Gastrocnemius medialis (tissue), 4 donors: ENCODE data around the gene PRAME. TPM values are rescaled to one million over a fixed set of nuclear protein-coding genes. Genes with fewer than 3 reads are reported as not detected.
"Not testable (repeated sequence)": the region's sequence is repeated elsewhere in the genome, so short reads cannot be mapped to it uniquely, and the experiment has no call there.

Source experiments
- ATAC-seq, 2 donors: fragments of 150-250 bp; one replicate each; pipeline ENCODE4 v1.9.1; 2016
- DNase-seq, 2 donors: peaks; one replicate each; pipeline ENCODE4 v3.0.0-alpha.2; 2019
- H3K27ac ChIP-seq, 4 donors: fragments of 200-600 bp; sonication (generic); 1 replicate in 1 of 4; 2 replicates in 3 of 4; pipeline ENCODE4 v1.5.1; 2016 to 2018; ENCODE audit warnings: mild to moderate bottlenecking in 2 of 4, moderate library complexity in 1 of 4
- H3K27me3 ChIP-seq, 3 donors: fragments of 200-600 bp; sonication (generic) in 2 of 3; 1 replicate in 1 of 3; 2 replicates in 2 of 3; pipeline versions ENCODE4 v1.5.1 to v1.6.0; 2016 to 2019; ENCODE audit warnings: mild to moderate bottlenecking in 1 of 3, moderate library complexity in 1 of 3
- H3K36me3 ChIP-seq, 2 donors: fragments of 200-600 bp; sonication (generic) in 1 of 2; one replicate each; pipeline ENCODE4 v1.5.1; 2017 to 2018
- H3K4me1 ChIP-seq, 2 donors: fragments of 200-600 bp; sonication (generic) in 1 of 2; one replicate each; pipeline ENCODE4 v1.5.1; 2016 to 2017; ENCODE audit warnings: mild to moderate bottlenecking in 2 of 2
- H3K4me3 ChIP-seq, 4 donors: fragments of 200-600 bp; sonication (generic) in 3 of 4; 1 replicate in 1 of 4; 2 replicates in 3 of 4; pipeline ENCODE4 v1.5.1; 2016 to 2019; ENCODE audit warnings: mild to moderate bottlenecking in 2 of 4
- H3K9me3 ChIP-seq, 3 donors: fragments of 200-600 bp; sonication (generic) in 2 of 3; 1 replicate in 1 of 3; 2 replicates in 2 of 3; pipeline ENCODE4 v1.5.1; 2016 to 2019
- CTCF ChIP-seq, 5 experiments: fragments of 450-650 bp in 3 of 5; fragments of 200-600 bp in 2 of 5; sonication (generic) in 2 of 5; IDR thresholded peaks in 4 of 5; conservative IDR thresholded peaks in 1 of 5; 1 replicate in 4 of 5; 2 replicates in 1 of 5; pipeline ENCODE4 v1.5.1; 2016 to 2019; ENCODE audit warnings: antibody characterized with exemption in 5 of 5, mild to moderate bottlenecking in 3 of 5, moderate library complexity in 3 of 5
- POLR2A ChIP-seq, 2 donors: fragments of 450-650 bp; IDR thresholded peaks; one replicate each; pipeline ENCODE4 v1.6.1; 2017; ENCODE audit warnings: antibody characterized with exemption in 2 of 2, mild to moderate bottlenecking in 2 of 2, moderate library complexity in 2 of 2
- in situ Hi-C, 4 donors: fragments of 200-750 bp; cut with MboI; loops; one replicate each; pipeline versions ENCODE4 v1.15.0 to v1.8.0; 2017; ENCODE audit warnings: low sequenced_read_pairs in 4 of 4
- intact Hi-C: fragments of 100-400 bp; cut with DNase I; formaldehyde crosslinking; loops from one replicate; pipeline ENCODE4 v1.15.1; 2023; ENCODE audit warnings: low total_unique reads
- total RNA-seq, 4 donors: library from RNA; depleted of rRNA; stranded (reverse); fragments of >200 nt; gene quantifications; one replicate each; pipeline versions ENCODE4 v1.1.0 to v1.2.3, GENCODE V29; 2016

Gene PRAME
- total RNA-seq, 4 donors from 2014 or later: not detected

GRCh38 chr22:22515890-22516289 is 43.2 kb downstream of the PRAME start:
- intact Hi-C loops: no loop called here
- H3K27me3 ChIP-seq: peaks cover 0 to 9% (median 8%) of the 10 kb centered on the region in 3 donors
- DNase-seq: no peak
- H3K27ac ChIP-seq: no peak overlapping the region
- in situ Hi-C loops: no loop called here
- no peaks in the 10 kb centered on the region for H3K4me1 ChIP-seq
- no peaks in the 10 kb centered on the region for H3K9me3 ChIP-seq
- no peaks in the 10 kb centered on the region for H3K36me3 ChIP-seq
- TF ChIP-seq POLR2A (IDR thresholded peaks at IDR 0.05) (no peak), CTCF (IDR thresholded peaks at IDR 0.05 in 4 of 5, conservative IDR thresholded peaks at IDR 0.05 in 1 of 5) (no peak)
- ATAC-seq: no peak
- no peak overlapping the region for H3K4me3 ChIP-seq

DNA sequence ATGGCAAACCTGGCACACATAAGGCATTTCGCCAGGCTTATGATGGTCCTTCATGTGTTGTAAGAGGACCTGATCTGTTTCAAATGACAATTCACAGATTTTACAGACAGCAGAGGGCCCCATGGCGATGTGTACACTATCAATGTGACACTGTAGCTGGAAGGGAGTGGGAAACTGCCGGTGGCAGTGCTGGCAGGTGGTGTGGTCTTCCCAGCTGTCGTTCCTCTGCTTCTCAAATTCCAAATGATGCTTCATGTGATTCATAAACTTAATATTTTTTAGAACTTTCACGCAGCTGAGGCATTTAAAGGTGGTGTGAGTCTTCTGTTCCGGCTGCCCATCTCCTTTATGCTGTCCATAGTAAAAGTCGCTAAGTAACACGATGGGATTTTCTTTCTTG is 44.6 kb downstream of the PRAME start:
- ATAC-seq, DNase-seq, H3K4me1 ChIP-seq, in situ Hi-C loops, intact Hi-C loops, H3K27ac ChIP-seq, H3K4me3 ChIP-seq, H3K9me3 ChIP-seq, H3K36me3 ChIP-seq: not testable (repeated sequence)
- H3K27me3 ChIP-seq: peaks cover 0 to 10% (median 9%) of the 10 kb centered on the region in 3 donors

DNA sequence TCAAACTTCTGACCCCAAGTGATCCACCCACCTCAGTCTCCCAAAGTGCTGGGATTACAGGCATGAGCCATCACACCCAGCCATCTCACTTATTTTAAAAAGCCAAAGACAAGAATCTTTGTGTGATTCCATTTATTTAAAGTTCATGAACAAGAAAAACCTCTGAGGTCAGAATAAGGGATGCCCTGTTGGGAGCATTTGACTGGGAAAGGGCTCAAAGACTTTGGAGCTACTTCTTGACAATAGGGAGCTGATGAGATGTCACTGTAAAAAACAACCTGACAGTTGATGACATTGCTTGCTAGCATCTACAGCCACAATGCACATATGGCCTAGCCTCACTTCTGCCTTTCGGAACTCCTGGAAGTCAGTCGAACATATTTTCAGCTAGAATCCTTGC is 45.4 kb downstream of the PRAME start:
- intact Hi-C loops (no loop called here), in situ Hi-C loops (no loop called here)
- H3K4me3 ChIP-seq: no peak overlapping the region
- H3K27ac ChIP-seq: no peak overlapping the region
- no peak for TF ChIP-seq POLR2A (IDR thresholded peaks at IDR 0.05)
- TF ChIP-seq CTCF (IDR thresholded peaks at IDR 0.05 in 4 of 5, conservative IDR thresholded peaks at IDR 0.05 in 1 of 5): no peak
- H3K9me3 ChIP-seq: no peaks in the 10 kb centered on the region
- ATAC-seq (no peak), DNase-seq (no peak)
- H3K36me3 ChIP-seq: no peaks in the 10 kb centered on the region
- peaks cover 0 to 16% (median 9%) of the 10 kb centered on the region in 3 donors for H3K27me3 ChIP-seq
- H3K4me1 ChIP-seq: no peaks in the 10 kb centered on the region

GRCh38 chr22:22512951-22513350 is 46.1 kb downstream of the PRAME start:
- Histone ChIP-seq H3K36me3 (no peaks in the 10 kb centered on the region), H3K4me3 (no peak overlapping the region), H3K27me3 (peaks cover 0 to 21% (median 9%) of the 10 kb centered on the region in 3 donors), H3K4me1 (no peaks in the 10 kb centered on the region), H3K9me3 (no peaks in the 10 kb centered on the region), H3K27ac (no peak overlapping the region)
- in situ Hi-C loops: no loop called here
- ATAC-seq: no peak
- no peak for DNase-seq
- intact Hi-C loops: no loop called here
- no peak for TF ChIP-seq CTCF (IDR thresholded peaks at IDR 0.05 in 4 of 5, conservative IDR thresholded peaks at IDR 0.05 in 1 of 5)
- no peak for TF ChIP-seq POLR2A (IDR thresholded peaks at IDR 0.05)

DNA sequence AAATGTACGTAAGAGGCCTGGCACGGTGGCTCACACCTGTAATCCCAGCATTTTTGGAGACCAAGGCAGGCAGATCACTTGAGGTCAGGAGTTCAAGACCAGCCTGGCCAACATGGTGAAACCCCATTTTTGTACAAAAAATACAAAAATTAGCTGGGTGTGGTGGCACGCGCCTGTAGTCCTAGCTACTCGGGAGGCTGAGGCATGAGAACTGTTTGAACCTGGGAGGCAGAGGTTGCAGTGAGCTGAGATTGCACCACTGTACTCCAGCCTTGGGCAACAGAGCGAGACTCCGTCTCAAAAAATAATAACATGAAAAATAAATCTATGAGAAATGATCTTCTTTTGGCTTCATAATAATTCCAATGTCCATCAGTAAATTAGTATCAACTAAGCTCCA is 48.2 kb downstream of the PRAME start:
- peaks cover 0 to 31% (median 9%) of the 10 kb centered on the region in 3 donors for H3K27me3 ChIP-seq
- H3K36me3 ChIP-seq, H3K27ac ChIP-seq, in situ Hi-C loops, intact Hi-C loops, H3K9me3 ChIP-seq, DNase-seq, H3K4me1 ChIP-seq, ATAC-seq, H3K4me3 ChIP-seq: not testable (repeated sequence)

DNA sequence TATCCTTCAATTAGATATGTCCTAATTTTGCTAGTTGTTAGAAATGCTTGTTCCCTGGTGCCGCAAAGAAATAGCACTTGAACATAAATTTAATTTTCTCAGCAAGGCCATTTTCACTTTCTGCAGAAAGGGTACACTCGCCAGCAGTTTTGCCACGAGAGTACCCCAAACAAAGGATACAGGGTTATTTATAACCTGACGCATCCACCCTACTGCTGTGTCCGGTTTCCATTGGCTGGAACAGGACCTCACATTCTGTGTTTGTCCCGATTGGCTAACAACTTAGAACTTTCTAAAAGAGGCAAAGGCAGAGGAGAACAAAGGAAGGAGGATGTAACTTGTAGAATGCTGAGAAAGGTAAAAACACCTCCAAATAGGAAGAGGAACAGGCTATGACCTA is 49.2 kb downstream of the PRAME start:
- in situ Hi-C loops, intact Hi-C loops, DNase-seq, H3K27ac ChIP-seq, H3K4me1 ChIP-seq, H3K9me3 ChIP-seq, H3K36me3 ChIP-seq, ATAC-seq, H3K4me3 ChIP-seq: not testable (repeated sequence)
- peaks cover 0 to 31% (median 6%) of the 10 kb centered on the region in 3 donors for H3K27me3 ChIP-seq
